Measurements from ENCODE around the gene CCDC92.

The CCDC92 gene

GRCh38 chr12:123906711-123907420 lies 65.8 kb downstream of the CCDC92 start:
- no peak for DNase-seq

DNA sequence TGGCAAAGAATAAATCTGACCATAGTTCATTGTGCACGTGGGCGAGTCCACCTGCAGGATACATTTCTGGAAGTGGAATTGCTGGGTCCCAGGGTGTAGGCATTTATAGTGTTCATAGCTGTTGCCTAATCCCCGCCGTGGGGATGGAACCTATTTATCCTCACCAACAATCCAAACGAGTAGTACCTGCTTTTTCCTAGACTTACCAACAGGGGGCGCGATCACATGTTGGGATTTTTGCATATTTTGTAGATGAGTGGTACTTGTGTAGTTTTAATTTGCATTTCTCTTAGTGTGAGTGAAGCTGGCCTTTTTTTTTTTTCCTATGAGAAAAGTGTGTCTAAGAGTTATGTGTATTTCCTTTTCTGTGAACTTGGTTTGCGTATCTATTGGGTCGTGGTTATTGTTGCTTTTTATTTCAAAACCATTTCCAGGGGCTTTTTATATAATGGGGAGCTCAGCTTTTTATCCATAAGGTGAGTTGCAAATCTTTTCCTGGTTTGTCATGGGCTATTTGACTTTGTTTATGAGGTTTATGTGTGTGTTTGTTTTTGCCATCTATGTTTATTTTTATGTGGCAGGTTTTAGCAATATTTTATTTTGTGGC lies 67.2 kb downstream of the CCDC92 start:
- peak; percentile 71 for DNase-seq

DNA sequence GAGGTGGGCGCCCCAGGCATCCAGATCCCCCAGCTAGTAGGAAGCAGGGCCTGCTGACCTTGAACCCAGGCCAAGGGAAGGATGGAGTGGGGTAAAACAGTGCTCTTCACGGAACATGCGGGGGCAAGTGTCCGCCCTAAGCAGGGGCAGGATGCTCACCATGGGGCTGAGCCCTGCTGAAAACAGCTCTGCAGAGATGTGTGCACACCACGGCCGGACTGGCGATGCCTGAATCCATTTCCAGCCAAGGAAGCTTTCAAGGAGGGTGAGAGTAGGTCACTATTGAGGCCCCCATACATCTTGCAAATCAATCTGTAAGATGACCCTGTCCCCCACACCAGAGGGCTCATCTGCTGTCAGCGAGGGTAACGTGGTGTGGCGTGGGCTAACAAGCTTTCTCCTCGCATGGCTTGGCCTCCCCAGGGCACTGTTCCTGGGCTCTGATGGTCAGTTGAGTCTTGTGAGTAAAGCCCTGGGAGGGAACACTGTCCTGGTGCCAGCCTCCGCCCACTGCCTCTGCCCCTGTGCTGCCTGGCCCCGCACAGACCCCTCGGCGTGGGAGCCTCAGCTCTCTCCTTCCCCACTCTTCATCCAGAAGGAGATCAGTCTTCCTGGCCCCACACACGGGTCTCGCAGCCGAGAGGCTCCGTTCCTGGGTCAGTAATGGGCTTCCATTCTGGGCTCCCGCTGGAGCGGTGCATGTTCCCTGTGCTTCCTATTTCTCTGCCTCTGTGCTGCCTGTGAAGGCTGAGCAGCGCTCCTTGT lies 69.1 kb downstream of the CCDC92 start:
- DNase-seq, result no peak

DNA sequence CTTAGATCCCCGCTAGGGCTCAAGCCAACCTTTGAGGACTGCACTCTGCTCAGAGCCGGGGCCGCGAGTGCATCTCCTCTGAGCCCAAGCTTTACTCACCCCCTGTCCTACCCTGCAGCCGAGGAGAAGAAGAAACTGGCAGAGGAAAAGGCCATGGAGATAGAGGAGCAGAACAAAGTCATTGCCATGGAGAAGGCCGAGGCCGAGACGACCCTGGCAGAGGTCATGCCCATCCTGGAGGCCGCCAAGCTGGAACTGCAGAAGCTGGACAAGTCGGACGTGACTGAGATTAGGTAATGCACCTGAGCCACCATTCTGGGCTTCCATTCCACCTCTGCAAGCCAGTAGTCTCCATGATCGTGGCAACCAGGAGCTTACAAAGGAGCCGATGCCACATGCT lies 69.8 kb downstream of the CCDC92 start:
- DNase-seq, result no peak

DNA sequence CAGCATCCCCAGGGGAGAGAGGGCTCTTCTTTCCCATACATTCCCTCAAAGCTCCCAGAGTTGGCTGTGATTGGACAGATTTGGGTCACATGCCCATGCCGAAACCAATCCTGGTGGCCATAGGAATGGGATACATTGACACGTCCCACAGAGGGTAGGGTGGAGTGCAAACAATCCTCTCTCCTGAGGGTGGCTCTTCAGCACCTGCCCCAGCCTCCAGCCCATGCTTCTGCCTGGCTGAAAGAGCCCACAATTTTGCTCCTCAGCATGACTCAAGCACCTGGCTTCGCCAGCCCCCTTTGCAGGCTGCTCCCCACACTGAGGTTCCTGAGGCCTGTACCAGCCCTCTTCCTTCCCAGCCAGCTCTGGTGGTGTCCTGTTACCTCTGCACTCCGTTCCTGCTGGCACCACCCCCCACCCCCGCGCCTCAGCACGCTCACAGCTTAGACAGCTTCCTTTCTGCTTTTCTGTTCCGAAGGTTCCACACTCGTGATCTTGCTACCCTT lies 71.7 kb downstream of the CCDC92 start:
- no peak for DNase-seq

DNA sequence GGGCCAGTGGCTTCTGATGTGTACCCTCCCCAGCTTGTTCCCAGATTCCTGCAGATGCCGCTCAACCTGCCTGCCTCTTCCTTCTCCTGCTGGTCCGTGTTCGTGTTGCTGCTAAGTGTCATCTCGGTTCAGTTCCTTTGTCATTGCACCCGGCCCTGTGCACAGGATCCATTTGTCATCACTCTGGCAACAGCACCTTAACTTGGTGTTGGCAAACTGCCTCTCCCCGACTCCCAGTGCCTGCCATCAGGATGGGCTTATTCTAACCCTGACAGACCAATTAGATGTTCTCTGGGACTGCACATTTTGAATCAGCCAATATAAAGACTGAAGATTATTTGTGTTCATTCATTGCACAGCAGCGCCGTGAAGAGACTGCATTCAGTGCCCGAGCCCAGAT lies 73.3 kb downstream of the CCDC92 start:
- no peak for DNase-seq

GRCh38 chr12:123898673-123899072 lies 74.0 kb downstream of the CCDC92 start:
- DNase-seq, result no peak

DNA sequence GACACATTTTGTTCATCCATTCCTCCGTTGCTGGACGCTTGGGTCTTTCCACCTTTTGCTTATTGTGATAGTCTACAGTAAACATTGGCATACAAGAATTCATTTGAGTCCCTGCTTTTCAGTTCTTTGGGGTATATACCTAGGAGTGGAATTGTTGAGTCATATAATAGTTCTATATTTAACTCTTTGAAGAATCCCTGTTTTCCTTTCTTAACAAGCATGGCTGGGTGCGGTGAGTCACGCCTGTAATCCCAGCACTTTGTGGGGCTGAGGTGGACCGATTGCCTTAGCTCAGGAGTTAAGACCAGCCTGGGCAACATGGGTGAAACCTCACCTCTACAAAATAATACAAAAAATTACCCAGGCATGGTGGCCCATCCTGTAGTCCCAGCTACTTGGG lies 75.4 kb downstream of the CCDC92 start:
- no peak for DNase-seq

- no peak for DNase-seq
These were observed 75.9 kb downstream of the CCDC92 start for GRCh38 chr12:123896767-123897166.

DNA sequence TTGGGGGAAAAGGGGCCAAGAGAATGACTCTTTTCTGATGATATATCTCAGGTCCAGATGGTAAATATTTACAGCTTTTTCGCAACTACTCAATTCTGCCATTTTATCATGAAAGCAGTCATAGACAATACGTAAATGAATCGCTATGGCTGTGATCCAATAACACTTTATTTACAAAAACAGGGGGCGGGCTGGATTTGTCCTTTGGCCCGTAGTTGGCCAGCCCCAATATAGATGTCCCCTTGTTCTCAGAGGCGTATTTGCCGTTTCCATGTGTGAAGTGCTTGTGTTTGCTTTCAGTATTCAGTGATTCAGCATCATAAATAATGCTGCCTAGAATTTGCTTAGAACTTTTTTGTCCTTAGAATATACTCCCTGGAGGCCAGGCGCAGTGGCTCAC lies 77.2 kb downstream of the CCDC92 start:
- DNase-seq, result no peak

- DNase-seq, result no peak
These were observed 77.7 kb downstream of the CCDC92 start for GRCh38 chr12:123894823-123895345.

GRCh38 chr12:123893276-123893675 lies 79.4 kb downstream of the CCDC92 start:
- DNase-seq, result no peak

GRCh38 chr12:123892853-123893252 lies 79.8 kb downstream of the CCDC92 start:
- DNase-seq, result no peak

GRCh38 chr12:123892180-123892559 lies 80.5 kb downstream of the CCDC92 start:
- no peak for DNase-seq

GRCh38 chr12:123891516-123892179 lies 81.0 kb downstream of the CCDC92 start:
- no peak for DNase-seq

DNA sequence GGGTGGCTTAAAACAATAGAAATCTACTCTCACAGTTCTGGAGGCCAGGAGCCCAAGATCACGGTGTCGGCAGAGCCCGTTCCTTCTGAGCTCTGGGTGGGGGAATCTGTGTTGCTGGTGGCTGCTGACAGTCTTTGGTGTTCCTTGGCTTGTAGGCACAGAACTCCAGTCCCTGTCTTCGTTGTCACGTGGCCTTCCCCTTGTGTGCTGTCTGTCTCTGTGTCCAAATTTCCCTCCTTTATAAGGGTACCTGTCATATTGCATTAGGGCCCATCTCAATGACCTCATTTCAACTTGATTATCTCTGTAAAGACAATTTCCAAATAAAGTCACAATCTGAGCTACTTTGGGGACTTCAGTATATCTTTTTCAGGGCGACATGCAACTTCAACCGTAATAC lies 81.6 kb downstream of the CCDC92 start:
- DNase-seq, result no peak

DNA sequence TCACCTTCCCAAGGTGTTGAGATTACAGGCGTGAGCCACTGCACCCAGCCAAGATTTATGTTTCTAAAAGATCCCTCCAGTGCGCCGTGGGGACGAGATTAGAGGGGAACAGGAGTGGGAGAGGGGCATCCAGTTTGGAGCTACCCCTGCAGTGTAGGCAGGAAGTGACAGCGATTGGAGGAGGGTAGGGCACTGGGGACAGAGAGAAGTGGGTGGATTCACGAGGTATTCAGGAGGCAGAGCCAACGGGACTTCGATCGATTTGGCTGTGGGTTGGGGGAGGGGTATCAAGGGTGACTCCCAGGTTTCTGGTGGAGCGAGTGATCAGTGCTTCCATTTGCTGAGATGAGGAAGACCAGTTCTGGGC lies 82.1 kb downstream of the CCDC92 start:
- no peak for DNase-seq

DNA sequence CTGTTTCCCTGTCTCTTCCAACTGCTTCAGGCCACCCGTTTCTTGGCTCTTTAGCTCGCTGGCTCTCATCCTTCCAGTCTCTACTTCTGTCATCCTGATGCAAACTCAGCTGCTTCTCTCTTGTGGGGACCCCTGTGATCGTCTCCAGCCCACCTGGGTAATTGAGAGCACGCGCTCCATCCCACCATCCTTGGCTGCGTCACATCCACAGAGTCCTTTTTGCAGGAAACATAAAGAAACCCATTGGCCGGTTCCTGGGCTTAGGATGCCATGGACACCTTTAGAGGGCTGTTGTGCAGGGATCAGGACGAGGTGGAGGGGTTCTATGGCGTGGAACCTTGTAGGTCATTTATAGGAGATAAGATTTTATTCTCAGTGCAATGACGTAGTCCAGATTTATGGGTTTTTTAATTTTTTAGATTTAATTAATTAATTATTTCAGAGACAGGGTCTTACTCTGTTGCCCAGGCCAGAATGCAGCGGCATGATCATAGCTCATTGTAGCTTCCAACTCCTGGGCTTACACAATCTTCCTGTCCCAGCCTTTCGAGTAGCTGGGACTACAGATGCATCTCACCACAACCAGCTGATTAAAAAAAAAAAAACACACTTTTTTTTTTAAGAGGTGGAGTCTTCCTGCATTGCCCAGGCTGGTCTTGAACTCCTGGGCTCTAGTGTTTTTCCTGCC lies 82.6 kb downstream of the CCDC92 start:
- DNase-seq, result no peak

DNA sequence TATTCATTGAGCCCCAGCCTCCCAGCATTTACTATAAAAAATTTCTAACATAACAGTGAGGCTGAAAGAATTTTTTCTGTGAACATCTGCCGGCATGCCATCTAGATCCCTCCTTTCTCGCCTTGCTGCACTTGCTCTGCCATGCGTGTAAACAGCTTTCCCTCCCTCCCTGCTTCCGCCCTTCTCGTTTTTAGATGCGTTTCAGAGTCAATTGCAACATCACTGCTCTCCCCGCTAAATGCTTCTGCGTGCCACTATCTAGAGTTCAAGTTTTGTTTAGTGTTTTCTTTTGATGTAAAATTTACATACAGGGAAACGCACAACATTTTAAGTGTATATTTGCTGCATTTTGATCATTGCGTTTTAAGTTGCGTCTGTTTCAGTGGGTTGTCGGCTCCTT lies 83.6 kb downstream of the CCDC92 start:
- DNase-seq, result no peak

GRCh38 chr12:123886931-123887582 lies 85.6 kb downstream of the CCDC92 start:
- DNase-seq, result no peak

DNA sequence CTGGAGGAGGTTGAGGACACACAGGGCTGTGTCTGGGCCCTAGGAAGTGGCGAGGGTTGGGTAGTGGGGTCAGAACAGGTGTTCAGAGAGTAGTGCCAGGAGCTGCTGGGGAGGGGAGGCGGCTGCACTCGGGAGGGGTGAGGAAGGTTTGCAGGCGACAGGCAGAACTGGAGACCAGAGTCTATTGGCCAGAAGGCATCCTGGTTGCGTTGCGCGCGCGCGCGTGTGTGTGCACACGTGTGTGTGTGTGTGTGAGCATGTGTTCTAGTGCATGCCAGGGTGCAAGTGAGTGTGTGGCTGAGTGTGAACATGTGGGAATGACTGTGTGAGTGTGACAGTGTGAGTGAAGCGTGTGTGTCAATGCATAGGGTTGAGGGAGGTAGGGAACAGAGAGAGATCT lies 86.4 kb downstream of the CCDC92 start:
- DNase-seq, result no peak

All from activated gamma-delta T cell treated with Interleukin-2 at 50 U/mL for 16 hours (primary cell).